Activated CD4-positive, alpha-beta T cell treated with anti-CD3 and anti-CD28 coated beads for 4 hours (primary cell): ENCODE measurements around the gene RIMS4.
A peak's percentile ranks its signal among the peaks of the same experiment; 100 is the strongest.

ENCODE experiments used
- DNase-seq, 2 donors: peaks; one replicate each; pipeline ENCODE4 v3.0.0-alpha.2; 2020

The RIMS4 gene

DNA sequence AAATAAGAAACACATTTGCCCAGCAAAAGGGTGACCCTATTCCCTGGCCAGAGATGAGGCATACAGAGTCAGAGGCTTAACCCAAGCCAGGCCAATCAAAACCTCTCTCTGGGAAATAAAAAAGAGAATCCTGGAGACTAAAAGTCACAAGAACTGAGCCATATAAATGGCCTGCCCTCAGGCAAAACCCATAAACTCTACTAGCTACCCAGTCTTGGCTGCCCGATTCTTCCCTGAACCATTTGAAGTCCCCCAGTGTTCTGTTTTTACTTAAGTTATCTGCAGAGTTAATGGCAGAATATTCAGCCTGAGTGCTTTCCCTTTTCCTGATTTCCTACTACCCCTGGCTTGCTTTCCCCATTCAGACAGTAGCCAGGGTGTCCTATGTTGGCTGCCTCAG lies 50.8 kb downstream of the RIMS4 start:
- no peak for DNase-seq

DNA sequence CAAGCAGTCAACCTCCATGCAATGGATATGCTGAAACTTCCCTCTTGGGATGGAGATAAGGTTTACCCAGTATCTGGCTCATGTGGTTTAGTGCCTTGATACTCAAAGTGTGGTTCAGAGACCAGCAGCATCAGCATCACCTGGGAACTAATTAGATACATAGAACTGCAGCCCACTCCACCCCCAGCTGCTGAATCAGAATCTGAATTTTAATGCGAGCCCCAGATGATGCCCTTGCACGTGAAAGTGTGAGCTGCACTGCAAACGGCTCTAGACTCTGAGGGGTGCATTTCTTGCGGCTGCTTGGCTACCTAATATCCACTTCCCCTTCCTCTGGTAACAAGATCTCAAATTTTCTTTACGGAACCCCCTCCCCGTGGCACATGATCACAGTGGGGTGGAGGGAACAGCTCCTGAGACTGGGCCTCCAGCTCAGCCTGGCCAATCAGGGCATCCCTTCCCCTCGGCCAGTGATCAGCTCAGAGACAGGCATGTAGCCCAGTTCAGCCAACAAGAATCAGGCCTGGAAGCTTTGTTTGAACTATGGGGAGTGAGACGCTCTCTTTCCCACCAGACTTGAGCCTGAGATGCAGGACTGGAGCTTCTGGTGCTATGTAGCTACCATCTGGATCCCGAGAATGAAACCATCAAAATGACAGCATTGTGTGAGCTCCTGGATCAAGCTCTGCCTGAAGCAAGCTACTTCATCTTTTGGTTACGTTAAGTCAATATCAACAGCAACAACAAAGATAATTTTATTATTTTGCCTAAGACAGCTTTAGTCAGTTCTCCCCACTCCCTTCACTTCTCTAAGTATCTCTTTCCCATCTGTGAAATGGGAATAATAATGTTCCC lies 51.9 kb downstream of the RIMS4 start:
- no peak for DNase-seq

DNA sequence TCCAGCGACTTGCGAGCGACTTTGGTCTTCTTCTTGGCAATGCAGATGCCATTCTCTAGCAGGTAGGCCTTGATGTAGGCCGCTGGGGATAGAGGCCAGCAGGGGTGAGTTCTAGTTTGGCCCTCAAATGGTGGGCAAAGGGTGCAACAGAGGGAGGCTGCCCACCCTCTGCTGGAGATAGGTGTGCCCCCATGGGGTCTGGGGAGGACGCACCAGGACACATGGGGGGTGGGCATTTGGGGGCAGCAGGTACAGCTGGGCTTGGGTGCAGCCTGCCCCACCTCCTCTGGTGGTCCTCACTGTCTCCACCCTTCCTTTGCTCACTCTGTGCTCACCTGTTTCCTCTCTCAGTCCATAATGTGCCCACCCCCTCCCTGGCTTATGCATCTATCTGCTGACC lies 53.4 kb downstream of the RIMS4 start:
- DNase-seq: no peak

DNA sequence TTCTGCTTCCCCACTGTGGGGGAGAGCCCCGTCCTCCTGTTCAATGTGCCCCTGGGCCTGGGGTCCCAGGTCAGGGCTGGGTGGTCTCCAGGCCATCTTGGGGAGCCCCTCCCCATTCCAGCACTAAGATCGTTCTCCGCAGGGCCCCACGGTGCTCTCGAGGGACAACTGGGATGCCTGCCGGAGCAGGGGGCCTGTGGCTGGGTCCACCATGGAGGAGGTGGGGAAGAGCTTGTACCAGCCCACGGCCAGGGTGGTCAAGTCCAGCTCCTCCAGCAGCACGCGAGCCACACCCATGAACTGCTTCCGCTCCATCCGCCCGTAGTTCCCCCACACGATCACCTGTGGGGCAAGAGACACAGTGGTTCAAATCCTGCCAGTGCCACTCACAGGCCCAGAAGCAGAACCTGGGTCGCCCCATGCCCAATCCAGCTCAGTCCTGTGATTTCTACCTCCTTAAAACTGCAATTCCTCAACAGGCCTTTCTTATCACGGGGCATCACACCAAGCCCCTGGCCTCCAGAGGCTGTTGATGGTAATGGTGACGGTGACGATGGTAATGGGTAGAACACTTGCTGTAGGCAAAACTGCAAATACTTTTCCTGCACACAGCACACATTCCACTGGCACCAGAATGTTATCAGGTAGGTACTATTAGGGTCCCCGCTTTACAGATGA lies 54.2 kb downstream of the RIMS4 start:
- no peak for DNase-seq

DNA sequence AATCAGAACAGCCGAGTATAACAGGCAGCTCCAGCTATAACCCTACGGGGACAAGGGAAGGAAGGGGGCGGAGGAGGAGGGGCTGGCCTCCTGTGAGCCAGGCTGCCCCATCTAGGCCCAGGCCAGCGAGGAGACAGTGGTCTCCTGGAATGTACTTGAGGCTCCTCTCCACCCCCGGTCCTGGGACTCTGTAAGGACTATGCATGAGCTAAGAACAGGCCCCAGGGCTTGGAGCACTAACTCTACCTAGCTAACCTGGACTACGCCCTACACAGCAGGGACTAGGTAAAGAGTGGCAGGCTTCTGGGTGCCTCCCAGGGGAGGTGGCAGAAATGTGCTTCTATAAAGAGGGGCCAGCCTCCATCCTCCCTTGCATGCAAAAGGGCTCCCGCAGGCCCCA lies 55.8 kb downstream of the RIMS4 start:
- no peak for DNase-seq

DNA sequence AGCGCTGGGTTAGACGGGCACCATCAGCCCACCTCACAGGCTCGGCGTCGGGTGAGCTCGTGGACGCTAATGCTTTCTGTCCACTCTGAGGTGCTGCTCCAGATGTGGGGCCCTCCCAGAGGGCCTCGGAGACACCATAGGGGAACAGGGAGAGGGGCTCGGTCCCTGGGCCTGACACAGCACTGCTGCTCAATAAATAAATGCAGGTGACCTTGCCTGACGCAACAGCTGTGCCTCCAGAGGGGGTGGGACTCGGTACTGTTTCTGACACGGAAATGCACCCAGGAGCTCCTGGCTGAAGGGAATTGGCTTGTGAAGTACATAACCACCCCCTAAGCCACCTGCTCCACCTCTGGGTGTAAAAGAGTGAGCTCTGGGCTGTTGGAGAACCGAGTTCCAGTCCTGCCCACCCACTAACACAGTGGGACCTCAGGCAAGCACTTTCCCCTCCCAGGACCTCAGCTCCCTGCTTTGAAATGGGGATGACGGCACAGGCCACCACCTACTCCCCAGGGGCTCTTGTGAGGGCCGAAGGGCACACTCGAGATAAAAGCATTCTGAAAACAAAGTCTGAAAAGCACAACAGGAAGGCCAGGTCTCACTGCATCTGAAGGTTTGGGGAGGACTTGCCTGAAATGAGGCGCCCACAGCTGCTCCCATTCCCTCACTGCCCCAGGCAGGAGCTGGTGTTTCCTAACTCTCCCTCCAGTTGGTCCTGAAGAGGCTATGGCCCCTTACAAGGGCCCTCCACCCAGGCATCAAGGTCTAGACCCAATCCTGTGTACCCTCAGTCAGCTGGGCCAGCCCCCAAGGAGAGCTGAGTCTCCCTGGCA lies 58.0 kb downstream of the RIMS4 start:
- no peak for DNase-seq

DNA sequence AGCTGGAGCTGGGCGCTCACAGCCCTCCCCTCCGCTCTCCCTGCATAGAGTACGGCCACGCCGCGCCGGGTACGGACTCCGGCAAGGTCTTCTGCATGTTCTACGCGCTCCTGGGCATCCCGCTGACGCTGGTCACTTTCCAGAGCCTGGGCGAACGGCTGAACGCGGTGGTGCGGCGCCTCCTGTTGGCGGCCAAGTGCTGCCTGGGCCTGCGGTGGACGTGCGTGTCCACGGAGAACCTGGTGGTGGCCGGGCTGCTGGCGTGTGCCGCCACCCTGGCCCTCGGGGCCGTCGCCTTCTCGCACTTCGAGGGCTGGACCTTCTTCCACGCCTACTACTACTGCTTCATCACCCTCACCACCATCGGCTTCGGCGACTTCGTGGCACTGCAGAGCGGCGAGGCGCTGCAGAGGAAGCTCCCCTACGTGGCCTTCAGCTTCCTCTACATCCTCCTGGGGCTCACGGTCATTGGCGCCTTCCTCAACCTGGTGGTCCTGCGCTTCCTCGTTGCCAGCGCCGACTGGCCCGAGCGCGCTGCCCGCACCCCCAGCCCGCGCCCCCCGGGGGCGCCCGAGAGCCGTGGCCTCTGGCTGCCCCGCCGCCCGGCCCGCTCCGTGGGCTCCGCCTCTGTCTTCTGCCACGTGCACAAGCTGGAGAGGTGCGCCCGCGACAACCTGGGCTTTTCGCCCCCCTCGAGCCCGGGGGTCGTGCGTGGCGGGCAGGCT lies 60.1 kb downstream of the RIMS4 start:
- DNase-seq: no peak

DNA sequence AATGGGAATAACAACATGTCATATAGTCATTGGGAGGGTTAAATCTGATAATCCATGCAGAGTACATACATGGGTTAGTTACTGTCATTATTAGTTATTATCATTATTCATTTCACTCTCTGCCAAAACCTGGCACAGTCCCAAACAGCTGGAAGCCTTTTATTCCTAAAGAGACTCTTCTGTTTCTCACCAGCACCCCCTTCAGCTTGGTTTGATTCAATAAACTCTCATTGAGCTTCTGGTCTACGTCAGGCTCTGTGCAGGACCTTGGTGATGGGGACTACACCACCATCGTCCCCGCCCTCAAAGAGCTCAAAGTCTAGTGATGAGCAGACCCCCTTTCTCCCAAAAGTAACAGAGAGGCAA lies 62.4 kb downstream of the RIMS4 start:
- no peak for DNase-seq

DNA sequence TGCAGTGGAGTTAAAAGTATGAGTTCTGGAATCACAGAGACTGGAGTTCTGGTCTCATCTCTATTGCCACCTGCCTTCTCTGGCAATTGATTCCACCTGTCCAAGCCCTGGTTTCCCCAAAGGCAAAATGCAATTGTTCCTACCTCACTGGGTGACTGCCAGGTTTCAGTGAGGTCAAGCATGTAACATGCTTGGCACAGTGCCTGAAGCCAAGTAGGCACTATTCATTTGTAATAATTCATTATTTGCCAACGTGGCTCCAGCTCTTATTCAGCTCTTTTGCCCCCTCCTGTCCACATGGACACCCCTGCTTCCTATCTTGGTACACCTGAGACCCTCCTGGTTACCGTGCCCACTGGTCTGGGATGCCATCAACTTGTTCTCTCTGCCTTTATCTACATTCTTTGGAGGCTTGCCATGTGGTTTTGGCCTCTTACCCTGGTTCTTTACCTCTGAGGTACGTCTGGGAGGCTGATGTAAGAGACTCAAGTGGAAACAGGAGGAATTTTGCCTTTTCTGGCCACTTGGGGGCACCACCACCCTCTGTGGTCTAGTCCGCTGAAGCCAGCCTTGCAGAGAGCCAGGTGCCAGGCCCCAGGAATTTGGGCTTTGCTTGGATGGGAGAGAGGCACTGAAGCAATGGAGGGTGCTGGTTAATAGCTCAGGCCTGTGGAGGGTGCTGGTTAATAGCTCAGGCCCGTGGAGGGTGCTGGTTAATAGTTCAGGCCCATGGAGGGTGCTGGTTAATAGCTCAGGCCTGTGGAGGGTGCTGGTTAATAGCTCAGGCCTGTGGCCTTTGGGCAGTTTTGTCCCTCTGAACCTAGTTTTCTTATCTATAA lies 63.0 kb downstream of the RIMS4 start:
- peak; percentile 40 to 55 for DNase-seq

DNA sequence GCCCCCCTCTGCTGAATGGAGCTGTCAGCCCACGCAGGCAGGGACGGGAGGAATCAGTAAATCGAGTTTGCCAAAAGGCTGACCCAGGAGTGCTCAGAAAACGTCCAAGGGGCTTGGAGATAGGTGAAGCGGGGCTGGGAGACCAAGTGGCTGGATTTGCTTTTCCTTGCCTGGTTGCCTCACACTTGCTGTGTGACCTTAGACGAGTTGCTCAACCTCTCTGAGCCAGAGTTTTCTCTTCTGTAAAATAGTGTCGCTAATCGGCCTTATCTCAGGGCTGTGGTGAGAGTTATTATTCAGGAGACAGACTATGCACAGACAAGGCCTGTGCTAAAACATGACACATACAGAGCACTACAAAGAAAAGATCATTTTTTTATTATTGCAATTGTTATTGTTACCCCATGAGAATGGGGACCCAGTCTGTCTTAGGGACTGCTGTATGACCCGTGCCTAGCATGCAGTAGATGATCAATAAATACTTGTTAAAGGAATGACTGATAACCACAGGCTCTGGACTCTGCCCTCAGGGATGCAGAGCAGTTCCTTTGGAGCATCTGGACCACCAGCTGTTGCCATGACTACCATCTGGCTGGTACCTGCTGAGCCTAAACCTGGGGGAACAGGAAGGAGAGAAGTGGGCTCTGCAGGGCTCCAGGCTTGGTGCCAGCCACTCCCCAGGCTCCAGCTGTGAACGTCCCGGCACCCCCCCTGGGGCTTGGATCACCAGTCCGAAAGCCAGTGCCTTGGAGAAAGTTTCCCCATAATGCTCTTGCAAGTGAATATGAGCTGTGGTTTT lies 63.8 kb downstream of the RIMS4 start:
- DNase-seq: no peak

DNA sequence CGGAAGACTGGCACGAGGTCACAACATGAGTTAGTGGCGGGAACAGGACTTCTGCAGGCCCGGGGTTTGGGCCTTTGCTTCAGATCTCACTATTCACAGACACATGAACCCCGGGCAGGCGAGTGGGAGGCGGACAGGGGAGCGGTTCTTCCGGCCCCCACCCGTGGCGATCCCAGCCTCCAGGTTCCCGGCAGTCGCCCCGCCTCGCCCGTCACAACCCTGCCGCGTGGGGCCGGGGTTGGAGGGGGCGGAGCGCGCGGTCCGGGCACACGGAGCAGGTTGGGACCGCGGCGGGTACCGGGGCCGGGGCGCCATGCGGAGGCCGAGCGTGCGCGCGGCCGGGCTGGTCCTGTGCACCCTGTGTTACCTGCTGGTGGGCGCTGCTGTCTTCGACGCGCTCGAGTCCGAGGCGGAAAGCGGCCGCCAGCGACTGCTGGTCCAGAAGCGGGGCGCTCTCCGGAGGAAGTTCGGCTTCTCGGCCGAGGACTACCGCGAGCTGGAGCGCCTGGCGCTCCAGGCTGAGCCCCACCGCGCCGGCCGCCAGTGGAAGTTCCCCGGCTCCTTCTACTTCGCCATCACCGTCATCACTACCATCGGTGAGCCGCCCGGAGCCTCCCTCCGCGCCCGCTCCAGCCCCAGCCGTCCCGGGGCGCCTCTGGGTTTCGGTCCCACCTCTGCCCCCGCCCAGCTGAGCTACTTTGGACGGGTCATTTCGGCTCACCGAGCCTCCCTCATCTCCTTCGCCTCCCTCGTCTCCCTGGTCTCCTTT lies 64.6 kb downstream of the RIMS4 start, which contains the start of gene KCNK15:
TSS of gene KCNK15 (plus strand) at position 268 of the 769 bp plus-strand sequence. CDS start at position 314, 46 bp downstream.
- DNase-seq: peak; percentile 36 to 70

DNA sequence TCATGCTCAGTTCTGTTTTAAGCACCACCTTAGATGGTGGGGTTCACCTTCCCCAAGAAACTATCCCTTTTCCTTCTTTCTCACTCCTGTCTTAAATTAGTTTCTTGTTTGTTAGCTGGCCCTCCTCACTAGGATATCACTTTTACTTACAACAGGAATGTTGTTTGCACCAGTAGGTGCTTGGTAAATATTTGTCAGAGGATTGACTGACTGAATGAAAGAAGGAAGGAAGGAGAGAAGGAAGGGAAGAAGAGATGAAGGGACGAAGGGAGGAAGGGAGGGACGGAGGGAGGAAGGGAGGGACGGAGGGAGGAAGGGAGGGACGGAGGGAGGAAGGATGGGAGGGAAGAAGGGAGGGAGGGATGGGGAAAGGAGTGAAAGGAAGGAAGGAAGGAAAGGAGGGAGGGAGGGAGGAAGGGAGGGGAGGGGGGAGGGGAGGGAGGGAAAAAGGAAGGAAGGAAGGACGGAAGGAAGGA lies 65.2 kb downstream of the RIMS4 start:
- DNase-seq: no peak

DNA sequence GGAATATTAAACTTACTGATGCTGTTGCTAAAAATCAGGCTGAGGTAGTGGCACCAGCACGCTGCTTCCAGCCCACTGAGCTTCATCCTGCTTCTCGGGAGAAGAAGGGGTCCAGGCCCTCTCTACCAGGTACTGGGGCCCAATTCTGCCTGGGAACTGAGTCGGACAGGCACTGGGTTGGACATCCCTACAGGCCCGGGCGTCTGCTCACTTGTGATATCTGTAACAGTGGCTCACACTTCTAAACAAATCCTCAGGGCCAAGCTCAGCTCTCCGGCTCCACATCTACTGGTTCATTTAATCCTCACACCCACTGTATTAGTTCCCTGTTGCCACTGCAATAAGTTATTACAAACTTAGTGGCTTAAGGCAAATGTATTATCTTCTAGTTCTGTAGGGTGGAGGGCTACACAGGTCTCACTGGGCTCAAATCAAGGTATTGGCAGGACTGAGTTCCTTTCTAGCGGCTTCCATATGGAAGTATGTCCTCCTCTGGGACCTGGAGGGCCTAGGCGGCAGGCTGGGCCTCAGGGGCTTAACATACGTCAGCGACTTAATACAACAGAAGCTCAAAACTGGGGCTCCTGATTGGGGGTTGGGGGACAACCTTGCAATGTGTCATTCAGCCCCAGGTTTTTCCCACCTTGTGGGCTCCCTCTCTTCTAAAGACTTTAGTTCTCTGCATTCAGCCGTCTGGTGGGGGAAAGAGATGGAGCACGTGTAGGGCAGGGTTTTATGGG lies 66.3 kb downstream of the RIMS4 start:
- DNase-seq: no peak

DNA sequence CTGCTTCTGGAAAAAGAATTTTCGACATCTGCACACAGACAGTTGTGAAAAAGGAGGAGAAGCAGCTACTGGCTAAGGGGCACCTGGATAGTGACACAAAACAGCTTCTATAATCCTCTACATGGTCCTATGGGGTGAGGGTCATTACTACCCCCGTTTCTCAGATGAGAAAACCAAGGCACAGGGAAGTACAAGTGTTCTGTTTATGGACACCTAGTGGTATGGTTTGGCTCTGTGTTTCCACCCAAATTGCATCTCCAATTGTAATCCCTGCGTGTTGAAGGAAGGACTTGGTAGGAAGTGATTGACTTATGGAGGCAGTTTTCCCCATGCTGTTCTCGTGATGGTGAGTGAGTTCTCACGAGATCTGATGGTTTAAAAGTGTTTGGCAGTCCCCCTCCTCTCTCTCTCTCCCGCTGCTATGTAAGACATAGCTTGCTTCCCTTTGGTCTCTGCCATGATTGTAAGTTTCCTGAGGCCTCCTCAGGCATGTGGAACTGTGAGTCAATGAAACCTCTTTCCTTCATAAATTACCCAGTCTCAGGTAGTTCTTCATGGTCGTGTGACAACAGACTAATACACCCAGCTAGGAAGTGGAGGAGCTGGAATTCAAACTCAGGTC lies 67.2 kb downstream of the RIMS4 start:
- no peak for DNase-seq

DNA sequence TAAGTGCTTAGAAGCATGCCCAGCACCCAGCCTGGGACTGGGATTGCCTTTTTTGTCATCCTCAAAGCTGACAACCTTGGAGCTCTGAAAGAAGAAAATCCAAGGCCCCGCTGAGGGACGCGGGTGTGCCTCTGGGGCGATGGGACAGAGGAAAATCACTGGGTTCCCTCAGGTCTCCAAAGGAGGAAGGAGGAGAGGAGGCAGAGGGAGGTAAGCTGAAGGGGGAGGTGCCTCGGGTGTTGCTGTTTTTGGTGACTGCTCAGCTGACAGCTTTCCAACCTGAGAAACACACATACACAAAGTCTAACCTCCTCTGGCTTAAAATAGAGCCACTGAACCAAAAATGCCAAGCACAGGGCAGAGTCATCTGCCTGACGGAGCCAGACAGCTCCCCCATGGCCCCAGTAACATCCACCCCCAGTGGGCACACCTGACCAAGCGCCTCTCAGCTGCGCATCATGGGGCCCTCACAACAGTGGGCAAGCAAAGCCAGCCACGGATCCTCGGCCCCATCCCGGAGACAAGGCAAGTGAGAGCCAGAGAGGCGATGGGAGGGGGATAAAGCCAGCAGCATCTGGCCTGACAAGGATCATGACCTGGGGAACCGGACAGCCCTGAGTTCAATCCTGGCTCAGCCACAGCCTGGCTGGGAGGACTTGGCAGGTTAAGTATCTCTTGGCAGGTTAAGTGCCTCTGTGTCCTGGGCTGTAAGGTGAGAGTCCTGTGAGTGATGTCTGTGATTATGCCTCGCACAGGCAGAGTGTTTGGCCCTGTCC lies 67.9 kb downstream of the RIMS4 start:
- DNase-seq: no peak

DNA sequence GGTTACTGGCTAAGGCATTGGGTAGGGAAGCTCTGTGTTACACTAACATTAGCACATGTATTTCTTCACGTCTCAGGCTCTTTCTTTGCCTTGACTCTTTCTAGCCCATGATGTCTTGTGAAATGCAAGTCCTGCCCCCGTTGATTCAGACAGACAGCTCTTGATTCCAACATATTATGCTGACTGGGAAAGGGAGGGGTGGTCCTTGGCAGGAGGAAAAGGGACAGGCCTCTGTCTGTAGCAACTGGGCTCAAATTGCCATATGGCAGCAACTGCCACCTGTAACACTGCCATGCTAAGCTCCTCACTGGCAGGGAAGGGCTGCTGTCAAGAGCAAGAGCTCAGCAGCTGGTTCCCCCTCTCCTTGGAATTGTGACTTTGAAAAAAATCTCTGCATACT lies 70.4 kb downstream of the RIMS4 start:
- DNase-seq: no peak

DNA sequence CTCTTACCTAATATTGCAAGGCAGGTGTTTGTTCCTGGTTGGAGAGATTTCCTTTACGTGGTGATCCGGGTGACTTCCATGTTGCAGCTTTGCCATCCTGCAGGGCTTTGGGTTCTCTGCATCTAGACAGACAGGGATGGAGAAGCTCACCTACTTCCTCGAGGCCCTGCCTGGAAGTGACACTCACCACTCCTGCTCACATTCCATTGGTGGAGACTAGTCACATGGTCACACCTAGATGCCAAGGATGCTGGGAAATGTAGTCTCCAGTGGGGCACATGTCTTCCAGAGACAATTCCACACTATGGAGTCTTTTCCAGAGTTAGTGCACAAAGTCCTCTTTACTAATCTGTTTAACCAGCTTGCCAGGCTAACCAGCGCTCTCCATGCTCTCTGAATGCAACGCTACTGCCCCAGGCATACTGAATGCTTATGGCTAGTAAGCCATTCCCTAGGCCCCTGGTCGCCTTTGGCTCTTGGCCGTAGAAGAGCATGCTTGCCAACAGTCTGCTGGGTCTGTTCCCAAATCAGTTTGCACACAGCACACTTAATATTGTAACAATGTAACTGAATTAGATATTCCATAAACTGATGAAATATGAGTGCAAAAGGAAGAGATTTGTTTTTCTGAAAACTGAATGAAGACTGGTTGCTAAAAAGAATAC lies 71.4 kb downstream of the RIMS4 start:
- DNase-seq: peak; percentile 18 to 24
